ENCODE data around the gene SULF2. TPM values are rescaled to one million over a fixed set of nuclear protein-coding genes. Genes with fewer than 3 reads are reported as not detected.

The SULF2 gene
- polyA plus RNA-seq, 1 donor = 38.2 TPM

DNA sequence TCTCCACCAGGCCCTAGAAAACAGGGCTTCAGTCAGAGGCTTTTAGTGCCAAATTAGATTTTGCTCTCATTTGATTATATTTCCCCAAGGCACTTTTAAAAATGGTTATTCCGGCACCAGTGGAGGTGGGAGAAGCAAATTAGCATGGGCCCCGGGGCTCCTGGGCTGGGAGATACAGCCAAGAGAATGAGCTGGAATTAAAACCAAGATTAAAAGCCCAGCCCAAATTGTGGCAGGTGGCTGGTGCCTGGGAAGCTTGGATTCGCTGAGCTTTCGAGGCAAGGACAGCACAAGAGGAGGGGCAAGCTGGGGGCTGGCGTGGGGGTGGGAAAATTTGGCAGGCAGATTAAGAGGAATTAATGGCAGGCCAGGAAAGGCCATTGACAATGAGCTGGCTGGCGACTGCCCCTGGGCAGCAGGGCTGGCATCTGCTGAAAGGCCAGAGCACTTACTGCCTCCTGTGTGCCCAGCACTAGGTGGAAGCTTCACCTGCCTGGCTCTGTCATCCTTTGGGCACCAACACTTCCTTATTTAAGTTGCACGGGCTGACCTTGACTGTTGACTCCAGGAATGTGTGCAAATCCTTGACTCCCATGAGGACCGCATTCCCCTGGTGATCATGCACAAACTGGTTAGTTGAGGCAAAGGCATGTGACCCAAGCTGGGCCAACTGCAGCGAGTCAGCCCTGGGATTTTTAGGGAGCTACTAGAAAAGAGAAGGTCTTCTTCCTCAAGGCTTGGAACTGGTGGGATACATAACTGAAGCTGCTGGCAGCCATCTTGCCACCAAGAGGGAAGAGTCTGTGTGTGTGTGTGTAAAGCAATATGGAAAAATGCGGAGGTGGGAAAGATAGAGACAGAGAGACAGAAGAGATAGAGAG lies 76.1 kb downstream of the SULF2 start:
- no peak for DNase-seq

GRCh38 chr20:47708140-47708807 lies 77.0 kb downstream of the SULF2 start:
- no peak for DNase-seq

GRCh38 chr20:47706345-47706744 lies 78.9 kb downstream of the SULF2 start:
- no peak for DNase-seq

- no peak for DNase-seq
Observed at GRCh38 chr20:47705497-47705856, 79.8 kb downstream of the SULF2 start.

GRCh38 chr20:47704746-47705496 lies 80.4 kb downstream of the SULF2 start:
- DNase-seq = no peak

GRCh38 chr20:47703748-47704147 lies 81.5 kb downstream of the SULF2 start:
- DNase-seq = no peak

DNA sequence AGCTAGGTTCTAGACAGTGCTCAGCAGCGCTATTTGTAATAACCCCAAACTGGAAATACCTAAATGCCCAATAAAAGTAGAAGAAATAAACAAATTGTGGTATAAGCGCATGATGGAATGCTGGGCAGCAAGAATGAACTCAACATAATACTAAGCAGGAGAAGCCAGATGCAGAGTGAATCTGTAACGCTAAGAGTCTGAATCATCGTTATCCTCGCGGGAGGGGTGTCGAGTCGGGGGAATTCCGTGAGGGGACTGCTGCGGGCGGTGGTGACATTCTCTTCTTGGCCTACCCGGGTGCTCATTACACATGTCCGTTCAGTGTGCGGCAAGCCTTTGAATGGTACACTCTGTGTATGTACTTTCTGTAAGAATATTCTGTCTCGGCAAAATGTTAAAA lies 83.7 kb downstream of the SULF2 start:
- DNase-seq = no peak

GRCh38 chr20:47700327-47700726 lies 85.0 kb downstream of the SULF2 start:
- no peak for DNase-seq

DNA sequence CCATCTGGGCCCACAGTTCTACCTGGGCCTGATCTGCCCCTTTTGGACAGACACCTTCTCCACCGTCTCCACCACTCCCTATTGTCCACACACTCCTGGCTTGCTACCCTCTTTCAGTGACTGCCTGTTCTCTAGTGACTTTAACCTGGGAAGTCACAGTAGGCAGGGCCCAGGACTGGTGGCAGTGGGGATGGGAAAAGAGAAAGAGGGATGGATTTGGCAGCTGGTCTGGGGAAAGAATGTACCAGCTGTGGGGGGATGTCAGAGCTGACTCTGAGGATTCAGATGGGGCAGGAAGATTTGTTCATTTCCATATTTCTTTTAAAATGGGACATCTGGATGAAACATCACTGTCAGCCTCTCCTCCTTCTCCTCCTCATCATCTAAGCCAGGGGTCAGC lies 85.5 kb downstream of the SULF2 start:
- DNase-seq = no peak

DNA sequence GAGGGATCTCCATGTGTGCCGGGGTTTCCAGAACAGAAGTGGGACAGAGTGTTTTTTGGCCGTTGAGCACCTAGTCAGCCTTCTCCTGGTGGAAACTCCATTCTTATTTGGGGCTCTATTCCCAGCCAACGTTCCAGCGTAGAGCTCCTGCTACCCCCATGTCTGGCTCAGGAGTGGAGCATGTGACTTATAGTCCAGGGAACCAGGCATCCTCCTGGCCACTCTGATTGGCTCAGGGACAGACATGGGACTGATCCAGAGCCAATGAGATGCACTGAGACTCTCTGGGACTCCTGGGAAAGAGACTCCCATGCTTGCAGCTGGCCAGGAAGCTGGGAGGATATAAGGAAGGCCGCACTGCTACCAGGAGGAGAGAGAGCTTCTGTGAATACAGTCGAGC lies 87.1 kb downstream of the SULF2 start:
- DNase-seq = no peak

- DNase-seq = no peak
Observed at GRCh38 chr20:47696856-47697255, 88.4 kb downstream of the SULF2 start.

DNA sequence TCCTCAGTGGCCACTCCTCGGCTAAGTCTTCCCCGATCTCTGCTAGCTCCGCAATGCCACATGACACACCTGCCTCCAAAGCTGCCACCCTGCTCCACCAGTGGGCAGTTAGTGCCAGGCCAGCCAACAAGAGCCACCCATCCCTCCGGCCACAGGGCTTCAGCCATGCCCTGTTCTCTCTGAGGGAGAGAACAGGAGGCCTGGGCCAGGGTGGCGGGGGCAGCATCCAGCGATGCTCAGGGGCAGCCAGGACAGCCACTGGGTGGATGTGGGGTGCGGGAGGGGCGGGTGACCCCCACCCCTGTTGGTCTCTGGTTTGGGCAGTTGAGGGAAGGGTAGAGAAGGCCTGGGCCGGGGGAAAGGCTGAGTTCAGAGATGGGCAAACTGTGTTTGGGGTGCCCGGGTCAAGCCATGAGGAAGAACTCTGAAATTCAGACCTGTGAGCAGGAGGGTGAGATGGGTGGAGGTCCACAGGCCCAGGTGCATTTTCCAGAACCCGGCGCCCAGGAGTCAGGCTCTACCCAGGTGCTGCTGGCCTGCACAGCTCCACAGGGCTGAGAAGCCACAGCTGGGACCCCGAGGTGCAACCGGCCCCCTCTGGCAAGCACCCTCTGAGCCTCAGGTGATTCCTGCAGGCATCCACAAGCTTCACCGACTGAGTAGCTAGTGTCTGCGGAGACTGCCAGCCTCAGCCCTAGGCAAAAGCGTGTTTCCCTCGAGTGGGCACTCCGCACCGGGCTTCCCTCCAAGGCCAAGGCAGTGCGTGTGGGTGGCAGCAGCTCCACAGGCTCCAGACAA lies 91.1 kb downstream of the SULF2 start:
- no peak for DNase-seq

DNA sequence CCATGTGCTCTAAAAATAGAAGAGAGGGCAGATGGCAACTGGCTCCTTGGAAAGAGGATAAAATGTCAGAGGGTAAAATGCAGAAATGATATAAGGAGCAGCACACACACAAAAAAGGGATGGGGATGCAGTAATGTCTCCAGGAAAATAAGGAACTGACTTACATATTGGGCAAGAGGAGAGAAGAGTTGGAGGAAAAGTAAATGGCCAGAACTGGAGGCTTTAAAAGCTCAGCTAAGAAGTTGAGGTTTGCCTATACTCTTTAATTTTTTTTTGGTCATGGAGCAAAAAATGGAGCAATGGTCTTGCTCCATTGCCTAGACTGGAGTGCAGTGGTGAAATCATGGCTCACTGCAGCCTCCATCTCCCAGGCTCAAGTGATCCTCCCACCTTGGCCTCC lies 93.7 kb downstream of the SULF2 start:
- DNase-seq = no peak

DNA sequence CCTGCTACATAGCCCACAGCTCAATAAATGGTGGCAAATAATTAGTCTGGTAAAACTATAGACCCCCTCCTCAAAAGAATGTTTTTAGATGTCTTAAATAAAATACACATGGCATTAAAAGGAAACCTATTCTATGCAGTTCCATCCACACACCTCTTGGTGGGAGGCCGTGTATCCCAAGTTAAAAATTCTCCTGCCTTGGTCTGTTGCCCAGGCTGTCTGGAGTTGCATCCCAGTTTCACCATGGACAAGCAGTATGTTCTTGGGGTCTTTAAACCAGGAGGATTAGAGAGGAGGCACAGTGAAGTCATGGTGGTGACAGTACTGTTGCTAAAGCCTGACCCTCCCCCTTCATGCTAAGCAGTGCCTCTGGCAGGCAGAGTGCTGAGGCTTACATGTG lies 95.5 kb downstream of the SULF2 start:
- DNase-seq = no peak

DNA sequence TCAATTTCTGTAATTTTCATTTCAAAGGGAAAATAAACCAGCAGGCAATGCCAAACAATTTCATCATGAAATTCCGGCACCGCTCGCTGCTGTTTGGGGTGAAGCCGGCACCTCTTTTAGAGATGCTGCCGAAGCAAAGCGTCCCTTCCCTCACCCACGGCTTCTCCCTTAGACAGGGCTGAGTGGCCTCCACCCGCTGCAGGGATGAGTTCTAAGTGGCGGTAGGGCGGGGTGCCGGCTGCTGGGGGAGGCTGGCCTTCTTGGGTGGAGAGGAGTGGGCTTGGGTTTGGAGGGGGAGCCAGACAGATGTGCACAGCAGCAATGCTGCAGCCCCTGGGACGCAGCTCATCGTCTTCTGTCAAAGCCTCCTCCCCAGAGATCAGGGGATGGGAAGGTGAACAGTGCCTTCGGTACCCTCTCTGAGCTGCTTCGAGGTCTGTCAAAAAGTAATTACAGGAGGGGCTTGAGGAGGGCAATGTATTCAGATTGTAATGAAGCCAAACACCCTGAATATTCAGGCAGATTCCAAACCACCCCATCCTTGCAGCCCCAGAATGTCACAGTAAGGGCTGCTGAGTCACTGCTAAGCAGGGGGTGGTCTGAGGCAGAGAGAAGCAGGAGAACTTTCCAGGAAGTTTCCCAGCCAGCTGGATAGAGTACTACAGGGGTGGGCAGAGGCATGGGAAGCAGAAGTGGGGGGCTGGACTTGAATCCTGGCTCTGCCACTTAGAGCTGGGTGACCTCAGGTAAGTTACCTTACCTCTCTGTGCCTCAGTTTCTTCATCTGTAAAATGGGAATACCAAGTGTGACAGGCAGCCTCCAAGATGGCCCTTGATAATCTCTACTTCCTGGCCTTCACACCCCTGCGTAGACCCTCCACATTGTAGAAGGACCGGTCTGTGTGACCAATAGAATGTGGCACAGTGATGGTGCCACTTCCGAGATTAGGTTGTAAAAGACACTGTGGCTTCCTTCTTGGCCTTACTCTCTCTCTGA lies 96.6 kb downstream of the SULF2 start:
- DNase-seq = no peak

GRCh38 chr20:47687095-47687987 lies 97.9 kb downstream of the SULF2 start:
- DNase-seq = no peak

DNA sequence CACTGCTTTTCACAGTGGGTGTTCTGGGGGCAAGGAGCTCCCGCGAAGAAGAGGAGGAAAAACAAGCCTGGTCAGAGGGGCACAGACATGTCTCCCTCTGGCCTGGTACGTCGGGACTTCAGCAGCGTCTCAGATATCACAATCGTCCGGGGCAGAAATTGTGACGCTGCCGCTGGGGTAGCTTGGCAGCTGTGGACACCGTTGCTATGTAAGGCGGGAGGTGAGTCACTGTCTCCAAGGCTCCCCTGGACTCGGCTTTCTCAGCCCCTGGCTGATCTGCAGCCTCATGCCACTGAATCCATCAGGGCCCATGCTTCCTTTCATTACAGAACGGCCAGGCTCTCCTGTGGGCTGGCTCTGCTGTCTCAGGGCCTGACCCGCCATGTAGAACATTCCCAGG lies 98.7 kb downstream of the SULF2 start:
- peak; percentile 72 for DNase-seq

DNA sequence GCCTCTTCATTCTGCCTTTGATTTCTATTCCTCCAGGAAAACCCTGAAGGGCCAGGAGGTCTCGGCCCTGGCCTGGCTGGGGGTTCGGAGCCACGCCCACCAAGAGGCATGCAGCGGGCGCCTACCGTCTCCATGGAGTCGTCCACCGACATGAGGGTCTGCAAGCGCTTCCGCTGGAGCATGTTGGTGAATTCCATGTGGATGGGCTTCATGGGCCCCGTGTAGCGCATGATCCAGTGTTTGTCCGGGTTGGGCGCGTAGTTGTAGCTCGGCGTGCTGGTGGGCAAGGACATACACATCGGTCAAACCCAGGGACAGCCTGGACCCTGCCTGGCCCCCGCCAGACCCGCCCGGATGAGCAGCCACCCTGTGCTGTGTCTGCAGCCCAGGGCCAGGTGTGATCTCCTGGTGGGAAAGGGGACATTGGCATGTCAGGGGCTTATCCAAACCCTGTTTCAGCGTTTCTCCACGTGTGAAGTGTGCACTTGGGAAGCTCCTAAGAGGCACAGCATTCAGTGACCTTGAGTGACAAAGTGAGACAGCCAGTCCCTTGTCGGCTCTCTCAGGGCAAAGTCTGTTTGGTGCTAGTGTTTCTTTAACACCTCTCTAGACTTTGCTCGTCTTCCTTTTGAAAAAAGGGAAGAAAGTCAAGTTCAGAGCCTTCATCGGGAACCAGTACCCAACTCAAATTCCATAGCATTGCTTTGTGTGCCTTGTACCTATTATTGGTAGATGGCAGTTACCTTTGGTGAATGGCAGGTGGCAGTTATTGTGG lies 100.8 kb downstream of the SULF2 start:
- DNase-seq = no peak

DNA sequence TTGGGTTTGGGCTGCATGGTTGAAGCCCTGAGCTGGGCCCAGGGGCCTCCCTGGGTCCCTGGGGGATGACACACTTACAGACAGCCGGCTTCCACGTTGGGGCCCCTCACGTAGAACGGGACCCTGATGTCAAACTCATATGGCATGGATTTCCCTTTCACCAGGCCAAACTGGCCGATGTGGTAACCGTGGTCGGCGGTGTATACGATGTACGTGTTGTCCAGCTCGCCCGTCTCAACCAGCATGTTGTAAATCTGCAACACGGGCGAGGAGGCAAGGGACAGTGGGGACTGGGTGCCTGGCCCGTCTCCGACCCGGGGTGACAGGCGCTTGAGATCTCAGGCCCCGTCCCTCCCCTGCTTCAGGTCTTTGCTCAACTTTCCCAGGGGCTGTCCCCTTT lies 102.4 kb downstream of the SULF2 start:
- no peak for DNase-seq

Data from hindlimb muscle (tissue), 1 donor.